Right ventricle myocardium inferior (tissue), 1 donor: ENCODE data around the gene MYH7. TPM values are rescaled to one million over a fixed set of nuclear protein-coding genes. Genes with fewer than 3 reads are reported as not detected.
A peak's percentile ranks its signal among the peaks of the same experiment; 100 is the strongest.

Experiments
- ATAC-seq: fragments of 200-7000 bp; cut with Tn5 transposase; one replicate; pipeline ENCODE4 v1.9.1; 2020; ENCODE audit warnings: mild to moderate bottlenecking, moderate library complexity
- DNase-seq: peaks from one replicate; pipeline ENCODE4 v3.0.0; 2021; ENCODE audit errors: missing footprints
- intact Hi-C: fragments of 100-400 bp; cut with DNase I; formaldehyde crosslinking; loops from one replicate; pipeline ENCODE4 v1.11.0; 2022
- total RNA-seq: library from RNA; stranded (reverse); fragmentation: NEBNext Ultra II Directional; extraction: Animal tissue kit (Norgen Biotek cat#: 25700); gene quantifications from one replicate; pipeline ENCODE4 v1.2.1, GENCODE V29; 2021
- donor health status: DM: no; HTN: yes; CAD: no; lungs with severe emphysema.

MYH7 gene
- total RNA-seq, 1 donor from 2014 or later, result 11,833 TPM

- DNase-seq (no peak), ATAC-seq (no peak)
- intact Hi-C loops, result no loop called here
Measured at GRCh38 chr14:23414906-23415820, 20.3 kb downstream of the MYH7 start.

GRCh38 chr14:23414254-23414653 lies 21.2 kb downstream of the MYH7 start:
- ATAC-seq, result no peak
- no peak for DNase-seq
- intact Hi-C loops, result no loop called here

GRCh38 chr14:23413681-23414080 lies 21.8 kb downstream of the MYH7 start:
- ATAC-seq, result no peak
- intact Hi-C loops, result no loop called here
- peak; percentile 65 for DNase-seq

GRCh38 chr14:23411563-23412525 lies 23.6 kb downstream of the MYH7 start:
- ATAC-seq, result peak; percentile 0

GRCh38 chr14:23409966-23410635 lies 25.4 kb downstream of the MYH7 start:
- DNase-seq (peak; percentile 79), ATAC-seq (peak; percentile 48)
- intact Hi-C loops, result loop anchor here (1.0 kb wide), 1 partner anchor 32 kb away; no protein-coding TSS in a partner anchor

More at GRCh38 chr14:23411563-23412525, 23.6 kb downstream of the MYH7 start:
- DNase-seq, result peak; percentile 60
- intact Hi-C loops, result no loop called here

- DNase-seq (peak; percentile 55), ATAC-seq (peak; percentile 32)
- intact Hi-C loops, result loop anchor here (1.0 kb wide), 1 partner anchor 33 kb away; no protein-coding TSS in a partner anchor
Measured at GRCh38 chr14:23409475-23409874, 26.0 kb downstream of the MYH7 start.

- ATAC-seq, result peak; percentile 10
- intact Hi-C loops, result no loop called here
- peak; percentile 58 for DNase-seq
Measured at GRCh38 chr14:23408307-23408630, 27.2 kb downstream of the MYH7 start.

- ATAC-seq (no peak), DNase-seq (peak; percentile 32)
- intact Hi-C loops, result no loop called here
Measured at GRCh38 chr14:23407516-23408306, 27.7 kb downstream of the MYH7 start, which contains the start of gene MYH6. TSS of gene MYH6 (minus strand) at chr14:23408273. CDS start at chr14:23407223, 1,050 bp downstream.

GRCh38 chr14:23406725-23407355 lies 28.6 kb downstream of the MYH7 start:
- ATAC-seq (no peak), DNase-seq (no peak)
- intact Hi-C loops, result no loop called here

- DNase-seq (no peak), ATAC-seq (no peak)
- intact Hi-C loops, result no loop called here
Measured at GRCh38 chr14:23406244-23406643, 29.2 kb downstream of the MYH7 start.

- intact Hi-C loops, result no loop called here
- DNase-seq (no peak), ATAC-seq (no peak)
Measured at GRCh38 chr14:23405516-23406025, 29.9 kb downstream of the MYH7 start.

- ATAC-seq (no peak), DNase-seq (no peak)
- intact Hi-C loops, result no loop called here
Measured at GRCh38 chr14:23405096-23405495, 30.4 kb downstream of the MYH7 start.

GRCh38 chr14:23404331-23404900 lies 31.0 kb downstream of the MYH7 start:
- intact Hi-C loops, result no loop called here
- DNase-seq, result no peak
- ATAC-seq, result no peak

GRCh38 chr14:23403908-23404307 lies 31.6 kb downstream of the MYH7 start:
- intact Hi-C loops, result no loop called here
- ATAC-seq (no peak), DNase-seq (no peak)

GRCh38 chr14:23403139-23403438 lies 32.4 kb downstream of the MYH7 start:
- ATAC-seq (no peak), DNase-seq (peak; percentile 44)
- intact Hi-C loops, result no loop called here

GRCh38 chr14:23402296-23403138 lies 32.9 kb downstream of the MYH7 start:
- DNase-seq, result no peak
- ATAC-seq, result no peak

More at GRCh38 chr14:23402296-23403138, 32.9 kb downstream of the MYH7 start:
- intact Hi-C loops, result no loop called here
